ENCODE results near the gene AMTN.
A peak's percentile ranks its signal among the peaks of the same experiment; 100 is the strongest.
"Not testable (repeated sequence)": the region's sequence is repeated elsewhere in the genome, so short reads cannot be mapped to it uniquely, and the experiment has no call there.

Gene AMTN, protein sequence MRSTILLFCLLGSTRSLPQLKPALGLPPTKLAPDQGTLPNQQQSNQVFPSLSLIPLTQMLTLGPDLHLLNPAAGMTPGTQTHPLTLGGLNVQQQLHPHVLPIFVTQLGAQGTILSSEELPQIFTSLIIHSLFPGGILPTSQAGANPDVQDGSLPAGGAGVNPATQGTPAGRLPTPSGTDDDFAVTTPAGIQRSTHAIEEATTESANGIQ

DNA sequence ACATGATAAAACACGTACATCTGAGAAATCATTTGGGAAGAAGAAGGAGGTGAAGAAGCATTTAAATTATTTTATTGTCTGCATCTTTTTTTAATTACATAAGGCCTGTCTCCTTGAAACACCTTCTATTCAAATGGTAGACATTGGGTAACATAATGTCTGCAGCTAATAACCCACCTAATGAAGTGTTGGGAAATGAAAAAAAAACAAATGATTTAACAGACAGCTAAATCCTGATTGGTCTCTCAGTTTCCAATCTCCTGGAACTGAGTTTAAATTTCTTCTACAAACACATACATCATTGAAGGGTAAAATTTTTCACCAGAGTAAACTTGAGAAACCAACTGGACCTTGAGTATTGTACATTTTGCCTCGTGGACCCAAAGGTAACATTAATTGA is at the start of gene AMTN:
Gene AMTN, plus strand, starts transcription at position 301 of the 400 bp plus-strand sequence. CDS start 209 bp downstream, outside the sequence.
- H3K4me3 Mint-ChIP-seq = no peak within 1 kb of the TSS
- no peaks in the 10 kb centered on the region for H3K36me3 Mint-ChIP-seq (ENCODE audit: low read depth)
- H3K27ac Mint-ChIP-seq = no peak within 1 kb of the TSS
- H3K9me3 Mint-ChIP-seq = no peaks in the 10 kb centered on the region
- H3K4me1 Mint-ChIP-seq = no peaks in the 10 kb centered on the region
- peaks cover 4% of the 10 kb centered on the region for H3K27me3 Mint-ChIP-seq (ENCODE audit: low read depth)
- TF ChIP-seq, protein P1, sequence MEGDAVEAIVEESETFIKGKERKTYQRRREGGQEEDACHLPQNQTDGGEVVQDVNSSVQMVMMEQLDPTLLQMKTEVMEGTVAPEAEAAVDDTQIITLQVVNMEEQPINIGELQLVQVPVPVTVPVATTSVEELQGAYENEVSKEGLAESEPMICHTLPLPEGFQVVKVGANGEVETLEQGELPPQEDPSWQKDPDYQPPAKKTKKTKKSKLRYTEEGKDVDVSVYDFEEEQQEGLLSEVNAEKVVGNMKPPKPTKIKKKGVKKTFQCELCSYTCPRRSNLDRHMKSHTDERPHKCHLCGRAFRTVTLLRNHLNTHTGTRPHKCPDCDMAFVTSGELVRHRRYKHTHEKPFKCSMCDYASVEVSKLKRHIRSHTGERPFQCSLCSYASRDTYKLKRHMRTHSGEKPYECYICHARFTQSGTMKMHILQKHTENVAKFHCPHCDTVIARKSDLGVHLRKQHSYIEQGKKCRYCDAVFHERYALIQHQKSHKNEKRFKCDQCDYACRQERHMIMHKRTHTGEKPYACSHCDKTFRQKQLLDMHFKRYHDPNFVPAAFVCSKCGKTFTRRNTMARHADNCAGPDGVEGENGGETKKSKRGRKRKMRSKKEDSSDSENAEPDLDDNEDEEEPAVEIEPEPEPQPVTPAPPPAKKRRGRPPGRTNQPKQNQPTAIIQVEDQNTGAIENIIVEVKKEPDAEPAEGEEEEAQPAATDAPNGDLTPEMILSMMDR (IDR thresholded peaks at IDR 0.05; ENCODE audit: unreplicated experiment in 3 of 3) = no peak

DNA sequence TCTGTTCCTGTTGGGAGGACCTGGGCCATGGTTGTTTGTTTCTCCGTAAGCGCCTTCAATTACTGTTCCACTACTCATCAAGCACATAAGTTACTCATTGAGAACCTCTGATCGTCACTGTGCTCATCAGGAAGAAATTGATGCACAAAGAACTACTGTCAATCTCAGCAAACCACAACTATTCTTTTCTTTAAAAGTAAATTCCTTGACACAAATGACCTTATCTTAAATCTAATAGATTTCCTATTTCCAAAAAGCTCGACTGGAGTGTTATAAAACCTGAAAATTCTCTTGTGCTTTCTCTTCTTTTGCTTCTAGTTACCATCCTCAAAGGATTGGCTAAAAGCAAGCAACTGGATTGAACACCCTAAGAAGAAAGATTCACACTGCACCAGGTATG is 46.5 kb upstream of the AMTN start, which contains the start of gene MUC7:
Gene MUC7, plus strand, starts transcription at position 301 of the 400 bp plus-strand sequence. CDS start 1,825 bp downstream, outside the sequence.
- Mint-ChIP-seq H3K9me3 (peaks cover 17% of the 10 kb centered on the region), H3K36me3 (ENCODE audit: low read depth) (no peaks in the 10 kb centered on the region), H3K4me3 (no peak within 1 kb of the TSS), H3K4me1 (no peaks in the 10 kb centered on the region), H3K27ac (no peak within 1 kb of the TSS), H3K27me3 (ENCODE audit: low read depth) (no peaks in the 10 kb centered on the region)
- TF ChIP-seq, protein P1 (IDR thresholded peaks at IDR 0.05; ENCODE audit: unreplicated experiment in 3 of 3) = no peak

DNA sequence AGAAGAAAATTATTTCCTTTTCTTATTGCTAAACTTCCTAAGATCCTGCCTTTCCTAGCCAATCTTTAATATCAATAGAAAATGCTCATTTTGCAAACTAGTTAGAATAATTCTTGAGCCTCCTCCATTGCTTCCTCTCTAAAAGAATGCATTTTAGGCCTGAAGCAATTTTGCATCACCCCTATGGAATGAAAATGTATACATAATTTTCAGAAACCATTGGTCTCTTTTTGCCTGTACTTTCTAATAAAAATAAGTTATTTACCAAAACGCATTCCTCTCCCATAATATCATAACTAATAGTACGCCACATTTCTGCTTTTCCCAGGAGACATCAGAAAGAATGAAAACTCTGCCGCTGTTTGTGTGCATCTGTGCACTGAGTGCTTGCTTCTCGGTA is 44.7 kb upstream of the AMTN start:
- Mint-ChIP-seq H3K4me1 (no peaks in the 10 kb centered on the region), H3K36me3 (ENCODE audit: low read depth) (no peaks in the 10 kb centered on the region), H3K4me3 (no peak overlapping the region), H3K27ac (no peak overlapping the region), H3K27me3 (ENCODE audit: low read depth) (no peaks in the 10 kb centered on the region), H3K9me3 (peaks cover 2% of the 10 kb centered on the region)
- TF ChIP-seq, protein P1 (IDR thresholded peaks at IDR 0.05; ENCODE audit: unreplicated experiment in 3 of 3) = no peak

DNA sequence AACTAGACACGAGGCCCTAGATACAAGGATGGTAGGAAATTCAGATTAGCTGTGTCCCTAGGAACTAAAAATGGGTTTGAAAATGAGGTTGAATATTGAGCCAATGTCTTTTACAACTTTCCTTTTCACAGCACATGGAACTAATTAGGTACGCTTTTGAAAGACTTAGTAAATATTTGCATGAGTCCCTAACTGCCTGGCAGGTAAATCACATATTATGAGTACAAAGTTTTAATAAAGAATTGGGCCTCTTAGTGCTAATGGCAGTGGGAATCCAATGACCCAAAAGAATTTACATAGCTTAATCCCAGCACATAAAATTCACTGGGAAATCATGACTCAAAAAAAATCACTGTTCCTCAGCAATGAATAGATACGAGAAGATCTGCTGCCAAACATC is 29.6 kb upstream of the AMTN start:
- Mint-ChIP-seq H3K36me3 (ENCODE audit: low read depth) (no peaks in the 10 kb centered on the region), H3K27ac (peak overlapping the region in 1 of 3 experiments; percentile 5), H3K4me1 (no peaks in the 10 kb centered on the region), H3K27me3 (ENCODE audit: low read depth) (no peaks in the 10 kb centered on the region), H3K4me3 (no peak overlapping the region), H3K9me3 (no peaks in the 10 kb centered on the region)
- TF ChIP-seq, protein P1 (IDR thresholded peaks at IDR 0.05; ENCODE audit: unreplicated experiment in 3 of 3) = no peak

DNA sequence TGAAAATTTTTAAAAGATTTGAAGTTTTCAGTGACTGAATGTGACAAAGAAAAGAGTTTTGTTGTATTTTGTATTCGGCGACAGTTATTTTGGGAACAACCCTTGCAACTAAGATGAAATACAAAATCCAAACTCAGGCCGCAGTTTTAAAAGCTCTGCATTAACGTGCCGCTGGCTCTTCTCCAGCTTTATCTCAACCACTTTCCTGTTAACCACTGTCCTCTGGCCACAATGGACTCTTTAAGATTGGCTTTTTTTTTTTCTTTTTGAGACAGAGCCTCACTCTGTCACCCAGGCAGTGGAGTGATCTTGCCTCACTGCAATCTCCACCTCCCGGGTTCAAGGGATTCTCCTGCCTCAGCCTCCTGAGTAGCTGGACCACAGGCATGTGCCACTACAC is 22.1 kb upstream of the AMTN start:
- H3K27me3 Mint-ChIP-seq (ENCODE audit: low read depth) = no peaks in the 10 kb centered on the region
- H3K9me3 Mint-ChIP-seq = no peaks in the 10 kb centered on the region
- no peaks in the 10 kb centered on the region for H3K36me3 Mint-ChIP-seq (ENCODE audit: low read depth)
- H3K4me1 Mint-ChIP-seq = no peaks in the 10 kb centered on the region
- TF ChIP-seq, protein P1 (IDR thresholded peaks at IDR 0.05; ENCODE audit: unreplicated experiment in 3 of 3) = no peak
- no peak overlapping the region for H3K27ac Mint-ChIP-seq
- no peak overlapping the region for H3K4me3 Mint-ChIP-seq

DNA sequence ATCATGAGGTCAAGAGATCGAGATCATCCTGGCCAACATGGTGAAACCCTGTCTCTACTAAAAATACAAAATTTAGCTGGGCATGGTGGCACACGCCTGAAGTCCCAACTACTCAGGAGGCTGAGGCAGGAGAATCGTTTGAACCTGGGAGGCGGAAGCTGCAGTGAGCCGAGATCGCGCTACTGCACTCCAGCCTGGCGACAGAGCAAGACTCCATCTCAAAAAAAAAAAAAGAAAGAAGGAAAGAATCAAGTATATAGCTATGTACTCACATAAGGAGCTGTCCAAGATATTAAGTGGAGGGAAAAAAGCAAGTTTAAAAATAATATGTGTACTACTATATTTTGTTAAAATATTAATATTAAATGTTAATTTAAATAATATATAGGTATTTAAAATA is 16.5 kb upstream of the AMTN start:
- H3K27me3 Mint-ChIP-seq (ENCODE audit: low read depth); H3K9me3 Mint-ChIP-seq; H3K27ac Mint-ChIP-seq; H3K36me3 Mint-ChIP-seq (ENCODE audit: low read depth); H3K4me1 Mint-ChIP-seq; H3K4me3 Mint-ChIP-seq: not testable (repeated sequence)

Measured in nephron (organoid).